ENCODE measurements around the gene C1orf226. TPM values are rescaled to one million over a fixed set of nuclear protein-coding genes. Genes with fewer than 3 reads are reported as not detected.

C1orf226 gene
- total RNA-seq, 1 donor from 2014 or later, result 6.4 TPM

GRCh38 chr1:162384601-162385279 is 3.2 kb downstream of the C1orf226 start:
- no peak overlapping the region for H3K27ac Mint-ChIP-seq (ENCODE audit: unreplicated experiment)
- H3K36me3 Mint-ChIP-seq (ENCODE audit: low read depth), result peaks cover 9% of the 10 kb centered on the region
- TF ChIP-seq CTCF (IDR thresholded peaks at IDR 0.05), result no peak
- no peak overlapping the region for H3K4me3 Mint-ChIP-seq (ENCODE audit: unreplicated experiment)
- H3K27me3 Mint-ChIP-seq (ENCODE audit: low read depth), result no peaks in the 10 kb centered on the region
- no peak for DNase-seq (ENCODE audit: low spot score)
- no peaks in the 10 kb centered on the region for H3K4me1 Mint-ChIP-seq (ENCODE audit: low read depth)
- H3K9me3 Mint-ChIP-seq (ENCODE audit: low read depth), result no peaks in the 10 kb centered on the region

- no peak for DNase-seq (ENCODE audit: low spot score)
- no peak for TF ChIP-seq CTCF (IDR thresholded peaks at IDR 0.05)
- Mint-ChIP-seq H3K9me3 (ENCODE audit: low read depth) (no peaks in the 10 kb centered on the region), H3K36me3 (ENCODE audit: low read depth) (peaks cover 9% of the 10 kb centered on the region), H3K27me3 (ENCODE audit: low read depth) (no peaks in the 10 kb centered on the region), H3K27ac (ENCODE audit: unreplicated experiment) (no peak overlapping the region), H3K4me3 (ENCODE audit: unreplicated experiment) (no peak overlapping the region), H3K4me1 (ENCODE audit: low read depth) (no peaks in the 10 kb centered on the region)
Observed at GRCh38 chr1:162385280-162385623, 3.7 kb downstream of the C1orf226 start.

DNA sequence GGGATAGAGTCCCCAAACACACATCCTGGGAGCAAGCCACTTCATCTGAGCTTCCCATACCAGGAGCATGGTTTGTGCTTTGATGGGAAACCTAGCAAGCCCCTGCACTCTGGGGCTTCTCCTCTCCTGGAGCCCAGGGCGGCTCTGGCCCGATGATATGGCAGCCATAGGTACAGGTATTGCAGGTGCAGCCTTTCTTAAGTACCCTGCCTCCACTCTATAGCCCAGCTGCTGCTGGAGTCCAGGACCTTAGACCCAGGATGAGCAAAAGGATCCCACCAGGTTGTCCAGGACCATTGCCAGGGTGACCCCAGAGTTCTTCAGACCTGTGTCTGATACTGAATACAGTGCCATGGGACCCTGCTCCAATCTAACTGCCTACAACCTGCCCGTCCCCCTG is 4.2 kb downstream of the C1orf226 start:
- no peaks in the 10 kb centered on the region for H3K9me3 Mint-ChIP-seq (ENCODE audit: low read depth)
- no peaks in the 10 kb centered on the region for H3K4me1 Mint-ChIP-seq (ENCODE audit: low read depth)
- no peak overlapping the region for H3K4me3 Mint-ChIP-seq (ENCODE audit: unreplicated experiment)
- no peaks in the 10 kb centered on the region for H3K27me3 Mint-ChIP-seq (ENCODE audit: low read depth)
- H3K36me3 Mint-ChIP-seq (ENCODE audit: low read depth), result peaks cover 9% of the 10 kb centered on the region
- no peak for DNase-seq (ENCODE audit: low spot score)
- no peak overlapping the region for H3K27ac Mint-ChIP-seq (ENCODE audit: unreplicated experiment)
- TF ChIP-seq CTCF (IDR thresholded peaks at IDR 0.05), result no peak

DNA sequence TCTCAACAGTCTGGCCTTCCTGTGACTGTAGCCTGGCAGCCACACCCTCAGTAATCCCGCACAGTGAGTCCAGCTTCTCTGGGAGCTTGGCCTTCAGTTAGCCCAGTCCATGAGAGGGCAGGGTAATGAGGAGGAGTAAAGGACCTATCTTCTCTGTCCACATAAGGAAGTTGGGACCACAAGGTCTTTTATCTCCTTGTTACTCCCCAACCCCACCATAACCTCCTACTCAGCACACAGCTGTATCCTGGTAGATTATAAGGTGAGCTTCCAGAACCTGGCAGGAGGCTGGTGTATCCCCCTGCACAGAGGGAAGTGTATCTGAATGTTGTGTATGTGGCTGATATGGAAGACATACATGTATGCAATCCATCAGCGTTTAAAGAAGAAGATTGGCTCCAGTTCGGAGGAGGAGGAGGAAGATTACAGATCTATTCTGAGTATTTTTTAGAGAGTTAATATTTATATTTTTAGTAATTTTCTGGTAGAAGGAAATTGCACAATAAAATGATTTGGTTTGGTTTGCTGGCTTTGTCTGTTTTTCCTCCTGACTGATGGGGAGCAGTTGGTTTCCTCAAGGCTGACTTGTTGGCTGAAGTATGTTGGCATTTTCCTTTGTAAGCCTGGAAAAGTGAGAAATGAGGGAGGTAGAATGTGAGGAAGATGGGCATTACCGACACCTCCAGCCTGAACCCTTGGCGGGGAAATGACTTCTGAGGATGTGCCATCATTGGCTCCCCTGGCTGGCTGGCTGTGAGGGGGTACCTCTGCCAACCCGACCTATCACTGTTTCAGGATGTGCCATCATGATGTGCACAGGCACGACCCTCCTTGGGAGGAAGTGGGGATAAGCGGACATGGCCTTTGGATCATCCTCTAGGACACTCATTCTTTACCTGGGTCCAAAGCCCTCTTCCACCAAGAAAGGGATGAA is 5.0 kb downstream of the C1orf226 start:
- no peaks in the 10 kb centered on the region for H3K4me1 Mint-ChIP-seq (ENCODE audit: low read depth)
- no peak overlapping the region for H3K4me3 Mint-ChIP-seq (ENCODE audit: unreplicated experiment)
- peaks cover 9% of the 10 kb centered on the region for H3K36me3 Mint-ChIP-seq (ENCODE audit: low read depth)
- H3K27me3 Mint-ChIP-seq (ENCODE audit: low read depth), result no peaks in the 10 kb centered on the region
- H3K27ac Mint-ChIP-seq (ENCODE audit: unreplicated experiment), result no peak overlapping the region
- DNase-seq (ENCODE audit: low spot score), result no peak
- no peak for TF ChIP-seq CTCF (IDR thresholded peaks at IDR 0.05)
- H3K9me3 Mint-ChIP-seq (ENCODE audit: low read depth), result no peaks in the 10 kb centered on the region

DNA sequence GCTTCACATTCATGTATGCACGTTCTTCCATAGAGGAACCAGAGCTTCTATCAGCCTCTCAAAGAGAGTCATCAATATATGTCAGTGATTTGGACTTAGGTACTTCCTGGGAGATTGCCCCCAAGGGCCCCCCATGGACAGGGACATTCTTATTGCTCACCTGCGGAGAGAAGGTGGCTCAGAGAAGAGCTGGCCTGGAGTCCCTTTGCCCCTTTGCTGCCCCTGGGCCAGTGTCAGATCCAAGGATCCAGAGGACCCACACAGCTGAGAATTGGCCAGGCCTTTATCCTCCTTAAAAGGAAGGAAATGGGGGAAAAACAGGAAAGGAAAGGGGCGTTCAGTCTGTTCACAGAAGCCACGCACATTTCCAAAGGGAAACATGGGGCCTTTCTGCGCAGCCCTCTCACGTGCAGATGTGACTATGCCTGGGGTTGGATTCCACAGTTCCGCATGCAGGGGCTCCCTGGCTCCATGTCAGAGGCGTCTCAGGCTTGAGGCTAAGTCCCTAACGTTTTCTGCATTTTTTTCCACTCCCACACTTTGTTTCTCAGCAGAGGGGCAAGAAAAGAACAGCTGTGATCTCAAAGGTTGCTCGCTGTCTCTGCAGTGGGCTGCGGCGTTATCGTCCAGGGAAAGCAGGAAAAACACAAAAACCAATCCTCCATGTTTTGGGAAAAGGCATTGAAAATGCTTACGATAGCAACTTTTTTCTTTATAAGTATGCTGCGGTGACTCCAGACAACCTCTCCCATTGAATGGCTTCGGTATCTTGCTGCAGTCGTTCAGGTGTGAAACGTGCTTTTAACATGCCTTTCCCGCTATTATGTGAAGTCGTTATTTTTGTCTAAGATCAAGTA is 5.9 kb downstream of the C1orf226 start:
- H3K36me3 Mint-ChIP-seq (ENCODE audit: low read depth), result peaks cover 9% of the 10 kb centered on the region
- H3K4me3 Mint-ChIP-seq (ENCODE audit: unreplicated experiment), result no peak overlapping the region
- H3K4me1 Mint-ChIP-seq (ENCODE audit: low read depth), result no peaks in the 10 kb centered on the region
- DNase-seq (ENCODE audit: low spot score), result no peak
- H3K9me3 Mint-ChIP-seq (ENCODE audit: low read depth), result no peaks in the 10 kb centered on the region
- no peak overlapping the region for H3K27ac Mint-ChIP-seq (ENCODE audit: unreplicated experiment)
- TF ChIP-seq CTCF (IDR thresholded peaks at IDR 0.05), result no peak
- no peaks in the 10 kb centered on the region for H3K27me3 Mint-ChIP-seq (ENCODE audit: low read depth)

Data from chondrocyte (in vitro differentiated cells).